Astrocyte of the spinal cord (primary cell): ENCODE data around the gene PAGE2.
A peak's percentile ranks its signal among the peaks of the same experiment; 100 is the strongest.
"Not testable (repeated sequence)": the region's sequence is repeated elsewhere in the genome, so short reads cannot be mapped to it uniquely, and the experiment has no call there.

Experiments
- DNase-seq: peaks from one replicate; pipeline ENCODE4 v3.0.0; 2011; ENCODE audit warnings: low read depth, low spot score
- H3K4me3 ChIP-seq: 2 replicates; pipeline ENCODE4 v1.5.1; 2011; ENCODE audit warnings: low read depth, mild to moderate bottlenecking, low read length, moderate library complexity
- CTCF ChIP-seq: IDR thresholded peaks from 2 replicates; pipeline ENCODE4 v1.5.1; 2012; ENCODE audit warnings: low read depth, mild to moderate bottlenecking, low read length, inconsistent platforms
- in situ Hi-C: cut with HindIII; loops from 2 replicates; pipeline ENCODE4 v1.10.0; 2017; ENCODE audit warnings: low sequenced_read_pairs

PAGE2 gene

GRCh38 chrX:55088795-55089489 lies at the start of gene PAGE2:
Gene PAGE2 (plus strand): TSS chrX:55089018. CDS start chrX:55090021, 1,003 bp downstream.
- no peak for DNase-seq
- no peak for TF ChIP-seq CTCF
- in situ Hi-C loops = no loop called here
- H3K4me3 ChIP-seq = no peak within 1 kb of the TSS

GRCh38 chrX:55039471-55039870 lies 49.3 kb upstream of the PAGE2 start:
- H3K4me3 ChIP-seq = no peak overlapping the region
- TF ChIP-seq CTCF = no peak
- DNase-seq = no peak
- in situ Hi-C loops = no loop called here

GRCh38 chrX:55041514-55041913 lies 47.3 kb upstream of the PAGE2 start:
- TF ChIP-seq CTCF = no peak
- DNase-seq = no peak
- in situ Hi-C loops = no loop called here
- H3K4me3 ChIP-seq = no peak overlapping the region

GRCh38 chrX:55050599-55050998 lies 38.2 kb upstream of the PAGE2 start:
- H3K4me3 ChIP-seq, DNase-seq, in situ Hi-C loops: not testable (repeated sequence)

- in situ Hi-C loops = no loop called here
- no peak overlapping the region for H3K4me3 ChIP-seq
- DNase-seq = peak; percentile 33
- no peak for TF ChIP-seq CTCF
Observed at GRCh38 chrX:55056820-55057674, 31.8 kb upstream of the PAGE2 start.

GRCh38 chrX:55057675-55058249 lies 31.1 kb upstream of the PAGE2 start:
- peak; percentile 38 for DNase-seq
- H3K4me3 ChIP-seq = no peak overlapping the region
- in situ Hi-C loops = no loop called here
- peak; percentile 76 for TF ChIP-seq CTCF

GRCh38 chrX:55067180-55067579 lies 21.6 kb upstream of the PAGE2 start:
- H3K4me3 ChIP-seq, DNase-seq, in situ Hi-C loops: not testable (repeated sequence)
